H1 (cell line): ENCODE data around the gene RAB14. TPM values are rescaled to one million over a fixed set of nuclear protein-coding genes. Genes with fewer than 3 reads are reported as not detected.
A peak's percentile ranks its signal among the peaks of the same experiment; 100 is the strongest.

Experiments used
- CHD7 ChIP-seq: fragments of 300-600 bp; sonication (generic); IDR thresholded peaks from 2 replicates; pipeline ENCODE4 v1.7.1; 2012; ENCODE audit warnings: low read length, moderate library complexity, mild to moderate bottlenecking, inconsistent platforms; ENCODE audit not compliant: insufficient replicate concordance
- EGR1 ChIP-seq: IDR thresholded peaks from 2 replicates; pipeline ENCODE4 v1.6.1; 2011; ENCODE audit warnings: low read depth, low read length, borderline replicate concordance
- FOSL1 ChIP-seq: IDR thresholded peaks from 2 replicates; pipeline ENCODE4 v1.6.1; 2011; ENCODE audit warnings: mild to moderate bottlenecking, low read depth, low read length, moderate library complexity; ENCODE audit not compliant: insufficient read depth
- KDM5A ChIP-seq: fragments of 200-600 bp; IDR thresholded peaks from 2 replicates; pipeline ENCODE4 v1.7.1; 2012; ENCODE audit warnings: mild to moderate bottlenecking, low read length, inconsistent platforms, mixed read lengths
- MAFK ChIP-seq: IDR thresholded peaks from 2 replicates; pipeline ENCODE4 v1.6.1; 2012; ENCODE audit warnings: low read depth, mild to moderate bottlenecking, improper control_type of control experiment, low read length
- NRF1 ChIP-seq: IDR thresholded peaks from 2 replicates; pipeline ENCODE4 v1.6.1; 2011; ENCODE audit warnings: mild to moderate bottlenecking, low read depth, low read length, improper control_type of control experiment
- RXRA ChIP-seq: IDR thresholded peaks from 2 replicates; pipeline ENCODE4 v1.6.1; 2011; ENCODE audit warnings: low read depth, mild to moderate bottlenecking, low read length, moderate library complexity; ENCODE audit not compliant: insufficient read depth
- SIRT6 ChIP-seq: IDR thresholded peaks from one replicate; pipeline ENCODE4 v1.7.1; 2012; ENCODE audit warnings: low read length, inconsistent platforms
- TBP ChIP-seq: IDR thresholded peaks from 2 replicates; pipeline ENCODE4 v1.6.1; 2011; ENCODE audit warnings: low read depth, low read length, improper control_type of control experiment
- TCF12 ChIP-seq: IDR thresholded peaks from 2 replicates; pipeline ENCODE4 v1.6.1; 2011; ENCODE audit warnings: low read depth, mild to moderate bottlenecking, low read length
- YY1 ChIP-seq: IDR thresholded peaks from 2 replicates; pipeline ENCODE4 v1.6.1; 2011; ENCODE audit warnings: low read depth, mild to moderate bottlenecking, low read length
- polyA plus RNA-seq, 7 experiments: library from polyadenylated mRNA; depleted of rRNA in 3 of 7; stranded (reverse) in 5 of 7; unstranded in 2 of 7; fragments of >200 nt in 5 of 7; fragments of 200-250 nt in 2 of 7; gene quantifications; 1 replicate in 5 of 7; 2 replicates in 1 of 7; 4 replicates in 1 of 7; pipeline versions ENCODE4 v1.2.1 to v1.2.3, GENCODE V29; 2011 to 2013; ENCODE audit warnings: missing spikeins in 2 of 7, mixed read lengths in 2 of 7
- total RNA-seq: library from RNA; stranded (reverse); fragmentation: NEBNext Ultra II Directional; extraction: Animal tissue kit (Norgen Biotek cat#: 25700); gene quantifications from 2 replicates; pipeline ENCODE4 v1.2.1, GENCODE V29; 2021

RAB14 gene
- total and polyA plus RNA-seq, 2 of the 8 experiments (the other 6 are each of a cell fraction or from before 2014, with no cell fraction given) = 9.1 to 44.8 TPM

- no peak for TF ChIP-seq RXRA
- TF ChIP-seq KDM5A = no peak
- 0 out of 2 replicates have a peak, but pooled peaks have one; percentile 7 for TF ChIP-seq MAFK
- TF ChIP-seq CHD7 = no peak
- TF ChIP-seq FOSL1 = no peak
- peak; percentile 44; the same call in 1 of the 2 replicates for TF ChIP-seq TBP
- no peak for TF ChIP-seq EGR1
- peak; percentile 68 for TF ChIP-seq YY1
- TF ChIP-seq SIRT6 = no peak
- no peak for TF ChIP-seq NRF1
- peak; percentile 95 for TF ChIP-seq TCF12
Measured at GRCh38 chr9:121213136-121213806, 11.6 kb upstream of the RAB14 start (continued).
